Measurements from ENCODE around the gene ISG15.
"Not testable (repeated sequence)": the region's sequence is repeated elsewhere in the genome, so short reads cannot be mapped to it uniquely, and the experiment has no call there.

Gene ISG15

GRCh38 chr1:995665-996633 lies 17.3 kb upstream of the ISG15 start:
- DNase-seq: no peak

- no peak for DNase-seq
Measured at GRCh38 chr1:996851-997712, 16.2 kb upstream of the ISG15 start.

- no peak for DNase-seq
Measured at GRCh38 chr1:997713-997992, 15.6 kb upstream of the ISG15 start.

GRCh38 chr1:997993-998744 lies 15.1 kb upstream of the ISG15 start:
- no peak for DNase-seq

- no peak for DNase-seq
Measured at GRCh38 chr1:998745-998994, 14.6 kb upstream of the ISG15 start.

GRCh38 chr1:998995-999724 lies 14.1 kb upstream of the ISG15 start:
- DNase-seq: no peak

- DNase-seq: peak; percentile 78
Measured at GRCh38 chr1:999725-1000356, 13.5 kb upstream of the ISG15 start, which contains the start of gene HES4. TSS of gene HES4 (minus strand) at chr1:1000097. CDS start at chr1:999973, 124 bp downstream.

- peak; percentile 61 for DNase-seq
Measured at GRCh38 chr1:1000357-1001056, 12.8 kb upstream of the ISG15 start.

GRCh38 chr1:1001057-1001783 lies 12.1 kb upstream of the ISG15 start:
- no peak for DNase-seq

GRCh38 chr1:1003618-1004419 lies 9.5 kb upstream of the ISG15 start:
- no peak for DNase-seq

GRCh38 chr1:1004420-1004779 lies 8.9 kb upstream of the ISG15 start:
- no peak for DNase-seq

- DNase-seq: no peak
Measured at GRCh38 chr1:1004780-1005697, 8.3 kb upstream of the ISG15 start.

GRCh38 chr1:1005774-1006304 lies 7.5 kb upstream of the ISG15 start:
- DNase-seq: no peak

GRCh38 chr1:1006305-1007159 lies 6.8 kb upstream of the ISG15 start:
- no peak for DNase-seq

- not testable (repeated sequence) for DNase-seq
Measured at GRCh38 chr1:1010131-1010530, 3.2 kb upstream of the ISG15 start.

- no peak for DNase-seq
Measured at GRCh38 chr1:1011396-1011949, 1.8 kb upstream of the ISG15 start.

- not testable (repeated sequence) for DNase-seq
Measured at GRCh38 chr1:1012736-1013104, 577 bp upstream of the ISG15 start.
